ENCODE data around the gene FTO.

GRCh38 chr16:54106057-54106456, 402.1 kb downstream of the FTO start:
- TF ChIP-seq CTCF (IDR thresholded peaks at IDR 0.05) (no peak), POLR2A (IDR thresholded peaks at IDR 0.05) (no peak)
